GM18508 (cell line): ENCODE results near the gene DPP4.
"Not testable (repeated sequence)": the region's sequence is repeated elsewhere in the genome, so short reads cannot be mapped to it uniquely, and the experiment has no call there.

Source experiments
- ATAC-seq: cut with Tn5 transposase; IDR thresholded peaks from one replicate; pipeline ENCODE4 v1.9.1; 2021; ENCODE audit warnings: moderate number of reproducible peaks; ENCODE audit not compliant: insufficient read depth, unreplicated experiment

The DPP4 gene

GRCh38 chr2:162061021-162061420 is 13.0 kb downstream of the DPP4 start:
- ATAC-seq: no peak

- ATAC-seq: no peak
These were observed 13.5 kb downstream of the DPP4 start for GRCh38 chr2:162060532-162060931.

GRCh38 chr2:162058973-162059668 is 14.9 kb downstream of the DPP4 start:
- ATAC-seq: peak; percentile 77

- no peak for ATAC-seq
These were observed 16.6 kb downstream of the DPP4 start for GRCh38 chr2:162057426-162057825.

GRCh38 chr2:162056796-162057399 is 17.1 kb downstream of the DPP4 start:
- ATAC-seq: no peak

- no peak for ATAC-seq
These were observed 20.2 kb downstream of the DPP4 start for GRCh38 chr2:162053808-162054155.

- no peak for ATAC-seq
These were observed 20.8 kb downstream of the DPP4 start for GRCh38 chr2:162053066-162053807.

- ATAC-seq: no peak
These were observed 23.5 kb downstream of the DPP4 start for GRCh38 chr2:162050513-162050961.

- ATAC-seq: not testable (repeated sequence)
These were observed 24.9 kb downstream of the DPP4 start for GRCh38 chr2:162049089-162049488.

- ATAC-seq: no peak
These were observed 29.4 kb downstream of the DPP4 start for GRCh38 chr2:162044586-162044985.

- ATAC-seq: no peak
These were observed 30.9 kb downstream of the DPP4 start for GRCh38 chr2:162043132-162043531.

GRCh38 chr2:162041485-162041884 is 32.5 kb downstream of the DPP4 start:
- no peak for ATAC-seq

- no peak for ATAC-seq
These were observed 35.3 kb downstream of the DPP4 start for GRCh38 chr2:162038725-162039124.

GRCh38 chr2:162037886-162038285 is 36.1 kb downstream of the DPP4 start:
- no peak for ATAC-seq

GRCh38 chr2:162037028-162037795 is 36.8 kb downstream of the DPP4 start:
- ATAC-seq: no peak

- no peak for ATAC-seq
These were observed 38.0 kb downstream of the DPP4 start for GRCh38 chr2:162035981-162036380.

GRCh38 chr2:162030363-162031190 is 43.4 kb downstream of the DPP4 start:
- ATAC-seq: no peak

- no peak for ATAC-seq
These were observed 44.6 kb downstream of the DPP4 start for GRCh38 chr2:162029287-162029901.

- no peak for ATAC-seq
These were observed 45.5 kb downstream of the DPP4 start for GRCh38 chr2:162028511-162028910.
